MM.1S (cell line): ENCODE results near the gene EFHB.

Source experiments
- DNase-seq: peaks from one replicate; pipeline ENCODE4 v3.0.0-alpha.2; 2015
- H2AFZ ChIP-seq: fragments of 300-600 bp; sonication (generic); 2 replicates; pipeline ENCODE4 v1.6.0; 2016; ENCODE audit warnings: antibody characterized with exemption, low read length
- H3F3A ChIP-seq: fragments of 300-600 bp; sonication (generic); 2 replicates; pipeline ENCODE4 v1.6.1; 2016; ENCODE audit warnings: mild to moderate bottlenecking, antibody characterized with exemption, low read length, moderate library complexity, mixed read lengths; ENCODE audit not compliant: insufficient read depth
- H3K27ac ChIP-seq: fragments of 300-600 bp; sonication (generic); 2 replicates; pipeline ENCODE4 v1.5.1; 2016; ENCODE audit warnings: mild to moderate bottlenecking, low read length
- H3K27me3 ChIP-seq: fragments of 300-600 bp; sonication (generic); replicated peaks from 2 replicates; pipeline ENCODE4 v1.6.0; 2016; ENCODE audit warnings: low read length; ENCODE audit not compliant: insufficient read depth
- H3K36me3 ChIP-seq: fragments of 300-600 bp; sonication (generic); replicated peaks from 2 replicates; pipeline ENCODE4 v1.6.1; 2016; ENCODE audit warnings: mild to moderate bottlenecking, low read length, mixed read lengths; ENCODE audit not compliant: insufficient read depth
- H3K4me1 ChIP-seq: fragments of 300-600 bp; sonication (generic); 2 replicates; pipeline ENCODE4 v1.6.1; 2016; ENCODE audit warnings: low read length, mixed read lengths
- H3K4me2 ChIP-seq: fragments of 300-600 bp; sonication (generic); 2 replicates; pipeline ENCODE4 v1.6.0; 2016; ENCODE audit warnings: low read depth, low read length
- H3K4me3 ChIP-seq: fragments of 300-600 bp; sonication (generic); 2 replicates; pipeline ENCODE4 v1.5.1; 2016; ENCODE audit warnings: low read length, mixed read lengths
- H3K79me2 ChIP-seq: fragments of 300-600 bp; sonication (generic); 2 replicates; pipeline ENCODE4 v1.6.1; 2016; ENCODE audit warnings: mixed run types, low read length, mixed read lengths
- H3K9ac ChIP-seq: fragments of 300-600 bp; sonication (generic); 2 replicates; pipeline ENCODE4 v1.6.1; 2016; ENCODE audit warnings: low read length, mixed read lengths
- H3K9me2 ChIP-seq: fragments of 300-600 bp; sonication (generic); replicated peaks from 2 replicates; pipeline ENCODE4 v1.6.1; 2016; ENCODE audit warnings: mild to moderate bottlenecking, low read length, mixed read lengths; ENCODE audit not compliant: insufficient read depth
- H3K9me3 ChIP-seq: fragments of 300-600 bp; sonication (generic); replicated peaks from 2 replicates; pipeline ENCODE4 v1.6.1; 2016; ENCODE audit warnings: mild to moderate bottlenecking, low read length, mixed read lengths; ENCODE audit not compliant: insufficient read depth
- H4K20me1 ChIP-seq: fragments of 300-600 bp; sonication (generic); 2 replicates; pipeline ENCODE4 v1.6.1; 2016; ENCODE audit warnings: mild to moderate bottlenecking, low read length, moderate library complexity, mixed read lengths; ENCODE audit not compliant: insufficient read depth
- CTCF ChIP-seq: fragments of 300-600 bp; sonication (generic); IDR thresholded peaks from 2 replicates; pipeline ENCODE4 v1.5.1; 2016; ENCODE audit warnings: antibody characterized with exemption, low read length, mixed read lengths
- EZH2 ChIP-seq: fragments of 300-600 bp; sonication (generic); optimal IDR thresholded peaks from 2 replicates; pipeline ENCODE3; 2017; ENCODE audit warnings: low read depth, mild to moderate bottlenecking, antibody characterized with exemption, low read length, mixed read lengths
- EZH2phosphoT487 ChIP-seq: fragments of 300-600 bp; sonication (generic); IDR thresholded peaks from 2 replicates; pipeline ENCODE4 v1.6.1; 2018; ENCODE audit warnings: antibody characterized with exemption, low read length

The EFHB gene

GRCh38 chr3:19940643-19941042 is 6.6 kb upstream of the EFHB start:
- Histone ChIP-seq H3K9me2 (no peaks in the 10 kb centered on the region), H3K4me1 (no peaks in the 10 kb centered on the region), H4K20me1 (no peaks in the 10 kb centered on the region), H3K9me3 (no peaks in the 10 kb centered on the region), H3K9ac (no peak overlapping the region), H3K4me3 (no peak overlapping the region), H3K27ac (no peak overlapping the region), H3K79me2 (no peaks in the 10 kb centered on the region), H3K27me3 (no peaks in the 10 kb centered on the region), H3K4me2 (no peak overlapping the region), H3K36me3 (no peaks in the 10 kb centered on the region), H3F3A (no peaks in the 10 kb centered on the region), H2AFZ (no peak overlapping the region)
- TF ChIP-seq CTCF = no peak
- no peak for DNase-seq

GRCh38 chr3:19938295-19938627 is 4.2 kb upstream of the EFHB start:
- no peak overlapping the region for H3K4me2 ChIP-seq
- no peaks in the 10 kb centered on the region for H3F3A ChIP-seq
- TF ChIP-seq EZH2phosphoT487 = no peak
- no peak for TF ChIP-seq CTCF
- no peak for TF ChIP-seq EZH2
- no peaks in the 10 kb centered on the region for H3K79me2 ChIP-seq
- H3K4me1 ChIP-seq = no peaks in the 10 kb centered on the region
- no peak overlapping the region for H3K27ac ChIP-seq
- H3K36me3 ChIP-seq = no peaks in the 10 kb centered on the region
- no peaks in the 10 kb centered on the region for H4K20me1 ChIP-seq
- H2AFZ ChIP-seq = no peak overlapping the region
- no peaks in the 10 kb centered on the region for H3K27me3 ChIP-seq
- H3K9me2 ChIP-seq = no peaks in the 10 kb centered on the region
- DNase-seq = no peak
- no peak overlapping the region for H3K4me3 ChIP-seq
- no peaks in the 10 kb centered on the region for H3K9me3 ChIP-seq
- no peak overlapping the region for H3K9ac ChIP-seq

- no peak for TF ChIP-seq CTCF
- no peak for TF ChIP-seq EZH2phosphoT487
- no peak for TF ChIP-seq EZH2
- no peak for DNase-seq
- no peak overlapping the region for H3K4me2 ChIP-seq
- H3F3A ChIP-seq = 0 out of 2 replicates have a peak, but pooled peaks cover 2% of the 10 kb centered on the region
- H3K27me3 ChIP-seq = no peaks in the 10 kb centered on the region
- no peak overlapping the region for H3K27ac ChIP-seq
- no peak overlapping the region for H3K4me3 ChIP-seq
- H3K36me3 ChIP-seq = no peaks in the 10 kb centered on the region
- H3K4me1 ChIP-seq = no peaks in the 10 kb centered on the region
- H3K79me2 ChIP-seq = no peaks in the 10 kb centered on the region
- no peaks in the 10 kb centered on the region for H4K20me1 ChIP-seq
- no peak overlapping the region for H3K9ac ChIP-seq
- no peaks in the 10 kb centered on the region for H3K9me2 ChIP-seq
- H3K9me3 ChIP-seq = no peaks in the 10 kb centered on the region
- H2AFZ ChIP-seq = no peak overlapping the region
Measured at GRCh38 chr3:19937459-19938294, 3.7 kb upstream of the EFHB start.
